GM12878 (cell line): ENCODE results near the gene HOXB2. TPM values are rescaled to one million over a fixed set of nuclear protein-coding genes. Genes with fewer than 3 reads are reported as not detected.

Source experiments
- ATAC-seq: fragments of 200-7000 bp; cut with Tn5 transposase; 3 replicates; pipeline ENCODE4 v1.9.1; 2020; ENCODE audit warnings: mild to moderate bottlenecking, moderate library complexity
- BruUV-seq: library from RNA; stranded (reverse); fragments of 400-500 nt; replicated peaks from 2 replicates; lab custom pipeline; 2021; lab: Mats Ljungman, UMichigan
- CTCF ChIA-PET: fragments of 300-600 bp; sonication (Branson Sonifier 250); formaldehyde crosslinking; extraction: SDS; loops from one replicate; lab custom pipeline; 2021; ENCODE audit warnings: inconsistent platforms; lab: Yijun Ruan, JAX
- POLR2A ChIA-PET: fragments of 350-600 bp; formaldehyde crosslinking; extraction: SDS; loops from one replicate; lab custom pipeline; 2021; ENCODE audit warnings: inconsistent platforms; lab: Charles Lee
- RAD21 ChIA-PET: fragments of 300-600 bp; sonication (Branson Sonifier 250); formaldehyde crosslinking; loops from one replicate; lab custom pipeline; 2023; ENCODE audit warnings: antibody characterized with exemption; ENCODE audit not compliant: unreplicated experiment; lab: Charles Lee
- SMC1A ChIA-PET: fragments of 300-600 bp; sonication (Branson Sonifier 250); formaldehyde crosslinking; loops from one replicate; lab custom pipeline; 2023; ENCODE audit not compliant: unreplicated experiment, uncharacterized antibody; lab: Charles Lee
- DNase-seq: peaks from one replicate; pipeline ENCODE4 v3.0.0-alpha.2; 2011; ENCODE audit warnings: low read depth, low spot score
- FAIRE-seq: peaks from 3 replicates; lab custom pipeline; 2011; peaks lifted over from hg19 to GRCh38; lab: Jason Lieb, UNC
- H2AFZ ChIP-seq: 2 replicates; pipeline ENCODE4 v1.6.0; 2011; ENCODE audit warnings: low read depth, low read length, control low read depth; ENCODE audit not compliant: control insufficient read depth
- H3K27ac ChIP-seq: 2 replicates; pipeline ENCODE4 v1.5.1; 2011; ENCODE audit warnings: control low read depth; ENCODE audit not compliant: control insufficient read depth, insufficient read depth
- H3K27me3 ChIP-seq, 2 experiments: replicated peaks in 1 of 2; 2 replicates each; pipeline versions ENCODE4 v1.6.0 to v1.6.1; 2011; ENCODE audit warnings: low read length in 1 of 2; ENCODE audit not compliant: control insufficient read depth in 2 of 2, insufficient read depth in 2 of 2
- H3K36me3 ChIP-seq, 2 experiments: 2 replicates each; pipeline ENCODE4 v1.5.1; 2011; ENCODE audit warnings: low read length in 1 of 2; ENCODE audit not compliant: control insufficient read depth in 2 of 2, insufficient read depth in 2 of 2
- H3K4me1 ChIP-seq: 2 replicates; pipeline ENCODE4 v1.6.1; 2011; ENCODE audit warnings: mild to moderate bottlenecking, low read length, moderate library complexity, mixed read lengths; ENCODE audit not compliant: control insufficient read depth, insufficient read depth
- H3K4me2 ChIP-seq: 2 replicates; pipeline ENCODE4 v1.6.0; 2011; ENCODE audit warnings: control low read depth; ENCODE audit not compliant: control insufficient read depth, insufficient read depth
- H3K4me3 ChIP-seq: fragments of 200-600 bp; sonication (generic); 2 replicates; pipeline ENCODE4 v1.5.1; 2016
- H3K79me2 ChIP-seq: 2 replicates; pipeline ENCODE4 v1.6.0; 2011; ENCODE audit warnings: low read length; ENCODE audit not compliant: control insufficient read depth, insufficient read depth
- H3K9ac ChIP-seq: 2 replicates; pipeline ENCODE4 v1.8.0; 2011; ENCODE audit warnings: low read length, control low read depth, mixed read lengths; ENCODE audit not compliant: control insufficient read depth, insufficient read depth
- H3K9me3 ChIP-seq: replicated peaks from 3 replicates; pipeline ENCODE4 v1.5.1; 2011; ENCODE audit warnings: mild to moderate bottlenecking, low read length; ENCODE audit not compliant: control insufficient read depth, insufficient read depth
- H4K20me1 ChIP-seq: 2 replicates; pipeline ENCODE4 v1.6.0; 2011; ENCODE audit not compliant: control insufficient read depth, insufficient read depth
- CREB1 ChIP-seq: IDR thresholded peaks from 2 replicates; pipeline ENCODE4 v1.6.1; 2012; ENCODE audit warnings: low read depth, mild to moderate bottlenecking, inconsistent platforms
- HDAC2 ChIP-seq: fragments of 200-600 bp; sonication (generic); IDR thresholded peaks from 2 replicates; pipeline ENCODE4 v1.6.1; 2017
- IKZF1 ChIP-seq: fragments of 450-650 bp; conservative IDR thresholded peaks from 2 replicates; pipeline ENCODE4 v1.6.1; 2017; ENCODE audit warnings: antibody characterized with exemption, mild to moderate bottlenecking
- MEF2B ChIP-seq: fragments of 450-650 bp; IDR thresholded peaks from 2 replicates; pipeline ENCODE4 v1.6.1; 2018; ENCODE audit warnings: mild to moderate bottlenecking, moderate library complexity; ENCODE audit not compliant: partially characterized antibody, poor library complexity, severe bottlenecking
- MLLT1 ChIP-seq: fragments of 450-650 bp; IDR thresholded peaks from 2 replicates; pipeline ENCODE4 v1.6.1; 2016; ENCODE audit warnings: mild to moderate bottlenecking
- MYB ChIP-seq: fragments of 150-350 bp; IDR thresholded peaks from 2 replicates; pipeline ENCODE4 v1.6.1; 2014; ENCODE audit warnings: mild to moderate bottlenecking, low read depth, low read length, borderline replicate concordance
- RELA ChIP-seq: fragments of 450-650 bp; IDR thresholded peaks from 2 replicates; pipeline ENCODE4 v1.8.0; 2014; ENCODE audit warnings: borderline replicate concordance; ENCODE audit not compliant: partially characterized antibody
- RFX5 ChIP-seq: IDR thresholded peaks from 2 replicates; pipeline ENCODE4 v1.6.1; 2011; ENCODE audit warnings: low read depth, low read length, improper control_type of control experiment
- SMC3 ChIP-seq: IDR thresholded peaks from 2 replicates; pipeline ENCODE4 v1.6.1; 2011; ENCODE audit warnings: low read length, improper control_type of control experiment, borderline replicate concordance
- STAT3 ChIP-seq: IDR thresholded peaks from 2 replicates; pipeline ENCODE4 v1.6.1; 2011; ENCODE audit warnings: low read depth, low read length, improper control_type of control experiment
- ZNF384 ChIP-seq: IDR thresholded peaks from 2 replicates; pipeline ENCODE4 v1.6.1; 2012; ENCODE audit warnings: low read depth, mild to moderate bottlenecking, low read length, improper control_type of control experiment, borderline replicate concordance
- WGBS: methylation state at CpG from one replicate; pipeline ENCODE4 v1.1.6; 2016; ENCODE audit warnings: low lambda C conversion rate; ENCODE audit not compliant: insufficient replicate concordance, insufficient coverage; ENCODE audit errors: missing lambda C conversion rate; 5-methylcytosine and 5-hydroxymethylcytosine counted together
- in situ Hi-C: fragments of 300-500 bp; cut with MboI; formaldehyde crosslinking; loops from 9 replicates; pipeline ENCODE4 v1.14.3; 2018; ENCODE audit warnings: mixed read lengths
- intact Hi-C: fragments of 100-400 bp; cut with micrococcal nuclease; formaldehyde crosslinking; loops from one replicate; pipeline ENCODE4 v1.14.2; 2022; ENCODE audit not compliant: unreplicated experiment
- polyA plus RNA-seq, 11 experiments: library from polyadenylated mRNA; depleted of rRNA in 4 of 11; unstranded in 6 of 11; stranded (reverse) in 5 of 11; fragments of >200 nt; fragmentation: Nextera tagmentation in 4 of 11; fragmentation: Illumina TruSeq in 1 of 11; extraction: Ambion mirVana in 4 of 11; extraction: Trizol in 1 of 11; gene quantifications; 1 replicate in 1 of 11; 2 replicates in 10 of 11; pipeline versions ENCODE4 v1.2.1 to v1.2.3, GENCODE V29; 2011 to 2016; ENCODE audit warnings: inconsistent platforms in 2 of 11, missing spikeins in 2 of 11, low read depth in 1 of 11
- total RNA-seq, 4 experiments: library from RNA; depleted of rRNA in 3 of 4; stranded (reverse); fragments of >200 nt in 3 of 4; fragmentation: Illumina TruSeq in 1 of 4; extraction: Trizol in 1 of 4; gene quantifications; 2 replicates each; pipeline versions ENCODE4 v1.2.1 to v1.2.3, GENCODE V29; 2013 to 2021
- TF ChIP-seq, protein P1 (sequence below): fragments of 450-650 bp; IDR thresholded peaks from 2 replicates; pipeline ENCODE4 v1.6.1; 2017; ENCODE audit warnings: mild to moderate bottlenecking, moderate library complexity
- TF ChIP-seq, protein P2 (sequence below): IDR thresholded peaks from 2 replicates; pipeline ENCODE4 v1.6.1; 2012; ENCODE audit warnings: improper control_type of control experiment, low read depth, low read length; ENCODE audit not compliant: insufficient replicate concordance

HOXB2 gene
- total and polyA plus RNA-seq, 10 of the 15 experiments (the other 5 are each of a cell fraction or from before 2014, with no cell fraction given) = 0.16 to 8.8 (median 2.3) TPM

DNA sequence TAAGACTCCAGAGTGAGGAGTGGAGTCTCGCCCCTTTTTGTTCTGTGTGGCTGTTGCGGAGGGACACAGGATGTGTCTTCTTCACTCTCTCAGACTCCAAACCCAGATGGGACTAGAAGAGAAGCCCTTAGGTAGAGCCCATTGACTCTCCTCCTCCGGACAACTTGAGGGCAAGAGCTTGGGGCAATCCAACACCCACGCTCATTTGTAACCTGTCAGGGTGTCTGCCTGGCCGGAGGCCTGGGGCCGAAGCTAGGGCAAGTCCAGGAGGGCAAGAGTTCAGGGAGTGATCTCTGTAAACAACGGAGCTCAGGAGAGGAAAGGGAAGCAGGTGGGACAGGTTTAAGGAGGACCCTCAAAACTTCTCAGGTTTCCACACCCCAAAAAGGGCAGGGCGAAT lies 12.6 kb downstream of the HOXB2 start:
- ChIA-PET SMC1A (interaction anchor here (1.2 to 1.4 kb wide), 2 partner anchors 9 to 25 kb away, joined by 4 to 5 read pairs; no protein-coding TSS in a partner anchor), RAD21 (no interaction called here), CTCF (interaction anchor here (1.0 to 1.3 kb wide), 2 partner anchors 10 to 39 kb away, joined by 3 to 6 read pairs; no protein-coding TSS in a partner anchor), POLR2A (no interaction called here)
- Histone ChIP-seq H3K4me1 (no peaks in the 10 kb centered on the region), H3K4me3 (no peak overlapping the region), H4K20me1 (no peaks in the 10 kb centered on the region), H3K79me2 (no peaks in the 10 kb centered on the region), H3K27me3 (no peaks in the 10 kb centered on the region), H3K36me3 (no peaks in the 10 kb centered on the region), H3K9me3 (no peaks in the 10 kb centered on the region), H3K4me2 (no peak overlapping the region), H2AFZ (no peak overlapping the region), H3K27ac (no peak overlapping the region), H3K9ac (no peak overlapping the region)
- no peak for DNase-seq
- intact Hi-C loops = no loop called here
- in situ Hi-C loops = no loop called here
- WGBS = 31% methylated on average over 8 of the region's 8 CpGs
- FAIRE-seq = no peak
- ATAC-seq = no peak
- no TSS peak for BruUV-seq
- TF ChIP-seq SMC3 = no peak
- no peak for TF ChIP-seq IKZF1
- TF ChIP-seq ZNF384 = no peak
- TF ChIP-seq CREB1 = no peak
- no peak for TF ChIP-seq RFX5
- TF ChIP-seq, protein P1, sequence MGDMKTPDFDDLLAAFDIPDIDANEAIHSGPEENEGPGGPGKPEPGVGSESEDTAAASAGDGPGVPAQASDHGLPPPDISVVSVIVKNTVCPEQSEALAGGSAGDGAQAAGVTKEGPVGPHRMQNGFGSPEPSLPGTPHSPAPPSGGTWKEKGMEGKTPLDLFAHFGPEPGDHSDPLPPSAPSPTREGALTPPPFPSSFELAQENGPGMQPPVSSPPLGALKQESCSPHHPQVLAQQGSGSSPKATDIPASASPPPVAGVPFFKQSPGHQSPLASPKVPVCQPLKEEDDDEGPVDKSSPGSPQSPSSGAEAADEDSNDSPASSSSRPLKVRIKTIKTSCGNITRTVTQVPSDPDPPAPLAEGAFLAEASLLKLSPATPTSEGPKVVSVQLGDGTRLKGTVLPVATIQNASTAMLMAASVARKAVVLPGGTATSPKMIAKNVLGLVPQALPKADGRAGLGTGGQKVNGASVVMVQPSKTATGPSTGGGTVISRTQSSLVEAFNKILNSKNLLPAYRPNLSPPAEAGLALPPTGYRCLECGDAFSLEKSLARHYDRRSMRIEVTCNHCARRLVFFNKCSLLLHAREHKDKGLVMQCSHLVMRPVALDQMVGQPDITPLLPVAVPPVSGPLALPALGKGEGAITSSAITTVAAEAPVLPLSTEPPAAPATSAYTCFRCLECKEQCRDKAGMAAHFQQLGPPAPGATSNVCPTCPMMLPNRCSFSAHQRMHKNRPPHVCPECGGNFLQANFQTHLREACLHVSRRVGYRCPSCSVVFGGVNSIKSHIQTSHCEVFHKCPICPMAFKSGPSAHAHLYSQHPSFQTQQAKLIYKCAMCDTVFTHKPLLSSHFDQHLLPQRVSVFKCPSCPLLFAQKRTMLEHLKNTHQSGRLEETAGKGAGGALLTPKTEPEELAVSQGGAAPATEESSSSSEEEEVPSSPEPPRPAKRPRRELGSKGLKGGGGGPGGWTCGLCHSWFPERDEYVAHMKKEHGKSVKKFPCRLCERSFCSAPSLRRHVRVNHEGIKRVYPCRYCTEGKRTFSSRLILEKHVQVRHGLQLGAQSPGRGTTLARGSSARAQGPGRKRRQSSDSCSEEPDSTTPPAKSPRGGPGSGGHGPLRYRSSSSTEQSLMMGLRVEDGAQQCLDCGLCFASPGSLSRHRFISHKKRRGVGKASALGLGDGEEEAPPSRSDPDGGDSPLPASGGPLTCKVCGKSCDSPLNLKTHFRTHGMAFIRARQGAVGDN = no peak
- TF ChIP-seq HDAC2 = no peak
- TF ChIP-seq, protein P2, sequence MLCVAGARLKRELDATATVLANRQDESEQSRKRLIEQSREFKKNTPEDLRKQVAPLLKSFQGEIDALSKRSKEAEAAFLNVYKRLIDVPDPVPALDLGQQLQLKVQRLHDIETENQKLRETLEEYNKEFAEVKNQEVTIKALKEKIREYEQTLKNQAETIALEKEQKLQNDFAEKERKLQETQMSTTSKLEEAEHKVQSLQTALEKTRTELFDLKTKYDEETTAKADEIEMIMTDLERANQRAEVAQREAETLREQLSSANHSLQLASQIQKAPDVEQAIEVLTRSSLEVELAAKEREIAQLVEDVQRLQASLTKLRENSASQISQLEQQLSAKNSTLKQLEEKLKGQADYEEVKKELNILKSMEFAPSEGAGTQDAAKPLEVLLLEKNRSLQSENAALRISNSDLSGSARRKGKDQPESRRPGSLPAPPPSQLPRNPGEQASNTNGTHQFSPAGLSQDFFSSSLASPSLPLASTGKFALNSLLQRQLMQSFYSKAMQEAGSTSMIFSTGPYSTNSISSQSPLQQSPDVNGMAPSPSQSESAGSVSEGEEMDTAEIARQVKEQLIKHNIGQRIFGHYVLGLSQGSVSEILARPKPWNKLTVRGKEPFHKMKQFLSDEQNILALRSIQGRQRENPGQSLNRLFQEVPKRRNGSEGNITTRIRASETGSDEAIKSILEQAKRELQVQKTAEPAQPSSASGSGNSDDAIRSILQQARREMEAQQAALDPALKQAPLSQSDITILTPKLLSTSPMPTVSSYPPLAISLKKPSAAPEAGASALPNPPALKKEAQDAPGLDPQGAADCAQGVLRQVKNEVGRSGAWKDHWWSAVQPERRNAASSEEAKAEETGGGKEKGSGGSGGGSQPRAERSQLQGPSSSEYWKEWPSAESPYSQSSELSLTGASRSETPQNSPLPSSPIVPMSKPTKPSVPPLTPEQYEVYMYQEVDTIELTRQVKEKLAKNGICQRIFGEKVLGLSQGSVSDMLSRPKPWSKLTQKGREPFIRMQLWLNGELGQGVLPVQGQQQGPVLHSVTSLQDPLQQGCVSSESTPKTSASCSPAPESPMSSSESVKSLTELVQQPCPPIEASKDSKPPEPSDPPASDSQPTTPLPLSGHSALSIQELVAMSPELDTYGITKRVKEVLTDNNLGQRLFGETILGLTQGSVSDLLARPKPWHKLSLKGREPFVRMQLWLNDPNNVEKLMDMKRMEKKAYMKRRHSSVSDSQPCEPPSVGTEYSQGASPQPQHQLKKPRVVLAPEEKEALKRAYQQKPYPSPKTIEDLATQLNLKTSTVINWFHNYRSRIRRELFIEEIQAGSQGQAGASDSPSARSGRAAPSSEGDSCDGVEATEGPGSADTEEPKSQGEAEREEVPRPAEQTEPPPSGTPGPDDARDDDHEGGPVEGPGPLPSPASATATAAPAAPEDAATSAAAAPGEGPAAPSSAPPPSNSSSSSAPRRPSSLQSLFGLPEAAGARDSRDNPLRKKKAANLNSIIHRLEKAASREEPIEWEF = no peak
- no peak for TF ChIP-seq RELA
- TF ChIP-seq MEF2B = no peak
- TF ChIP-seq STAT3 = no peak
- TF ChIP-seq MLLT1 = no peak
- TF ChIP-seq MYB = no peak
